SK-N-SH (cell line): ENCODE data around the gene CEBPA. TPM values are rescaled to one million over a fixed set of nuclear protein-coding genes. Genes with fewer than 3 reads are reported as not detected.

Experiments
- CTCF ChIA-PET: fragments of 300-600, 350-600 bp; formaldehyde crosslinking; extraction: SDS; loops from one replicate; lab custom pipeline; 2021; lab: Yijun Ruan, JAX
- POLR2A ChIA-PET: fragments of 350-600 bp; sonication (Branson Sonifier 250); formaldehyde crosslinking; extraction: SDS; loops from one replicate; lab custom pipeline; 2020; ENCODE audit warnings: antibody characterized with exemption, inconsistent platforms; lab: Yijun Ruan, JAX
- DNase-seq: peaks from one replicate; pipeline ENCODE4 v3.0.0; 2012
- H2AFZ ChIP-seq: fragments of 200-600 bp; sonication (generic); 2 replicates; pipeline ENCODE4 v1.8.1; 2016; ENCODE audit warnings: antibody characterized with exemption, mild to moderate bottlenecking, low read depth
- H3F3A ChIP-seq: fragments of 200-600 bp; sonication (generic); replicated peaks from 2 replicates; pipeline ENCODE3; 2016; ENCODE audit warnings: antibody characterized with exemption, mild to moderate bottlenecking; ENCODE audit not compliant: insufficient read depth
- H3K27ac ChIP-seq, 2 experiments: fragments of 200-500 bp in 1 of 2; fragments of 200-600 bp in 1 of 2; sonication (Bioruptor generic) in 1 of 2; sonication (generic), shearing (Covaris generic) in 1 of 2; 2 replicates each; pipeline versions ENCODE4 v1.5.1 to v1.6.1; 2014 to 2016; ENCODE audit warnings: low read depth in 2 of 2, inconsistent platforms in 1 of 2, low read length in 1 of 2, mild to moderate bottlenecking in 1 of 2, mixed read lengths in 1 of 2
- H3K27me3 ChIP-seq: fragments of 200-600 bp; sonication (generic), shearing (Covaris generic); 2 replicates; pipeline ENCODE4 v1.6.1; 2016; ENCODE audit warnings: mixed run types; ENCODE audit not compliant: insufficient read depth
- H3K36me3 ChIP-seq, 2 experiments: fragments of 200-500 bp in 1 of 2; fragments of 200-600 bp in 1 of 2; sonication (Bioruptor generic) in 1 of 2; sonication (generic) in 1 of 2; replicated peaks in 1 of 2; 2 replicates each; pipeline versions ENCODE3 to v1.5.1; 2014 to 2016; ENCODE audit warnings: low read length in 1 of 2, mild to moderate bottlenecking in 1 of 2; ENCODE audit not compliant: insufficient read depth in 2 of 2, control insufficient read depth in 1 of 2
- H3K4me1 ChIP-seq, 2 experiments: fragments of 200-500 bp in 1 of 2; fragments of 200-600 bp in 1 of 2; sonication (Bioruptor generic) in 1 of 2; sonication (generic), shearing (Covaris generic) in 1 of 2; 2 replicates each; pipeline versions ENCODE4 v1.5.1 to v1.6.1; 2014 to 2016; ENCODE audit warnings: low read depth in 1 of 2, low read length in 1 of 2, mixed run types in 1 of 2; ENCODE audit not compliant: insufficient read depth in 2 of 2, control insufficient read depth in 1 of 2
- H3K4me2 ChIP-seq: fragments of 200-600 bp; sonication (generic), shearing (Covaris generic); 2 replicates; pipeline ENCODE4 v1.6.1; 2017; ENCODE audit warnings: mixed run types
- H3K4me3 ChIP-seq, 2 experiments: fragments of 200-500 bp in 1 of 2; fragments of 200-600 bp in 1 of 2; sonication (Bioruptor generic) in 1 of 2; sonication (generic), shearing (Covaris generic) in 1 of 2; 2 replicates each; pipeline versions ENCODE4 v1.5.1 to v1.8.1; 2014 to 2016; ENCODE audit warnings: low read depth in 2 of 2, inconsistent platforms in 1 of 2, low read length in 1 of 2, mild to moderate bottlenecking in 1 of 2, mixed read lengths in 1 of 2, moderate library complexity in 1 of 2
- H3K79me2 ChIP-seq: fragments of 200-600 bp; sonication (generic); 2 replicates; pipeline ENCODE4 v1.8.1; 2017; ENCODE audit warnings: mild to moderate bottlenecking; ENCODE audit not compliant: insufficient read depth
- H3K9ac ChIP-seq: fragments of 200-600 bp; sonication (generic); 2 replicates; pipeline ENCODE4 v1.6.1; 2017; ENCODE audit warnings: mixed run types
- H3K9me2 ChIP-seq: fragments of 200-600 bp; sonication (generic); 2 replicates; pipeline ENCODE4 v1.6.1; 2017; ENCODE audit warnings: mixed run types
- H3K9me3 ChIP-seq: fragments of 200-600 bp; sonication (generic); 2 replicates; pipeline ENCODE4 v1.6.1; 2017; ENCODE audit warnings: mixed run types, mild to moderate bottlenecking, moderate library complexity
- H4K20me1 ChIP-seq: fragments of 200-600 bp; sonication (generic); 2 replicates; pipeline ENCODE4 v1.6.1; 2017; ENCODE audit warnings: mild to moderate bottlenecking, mixed run types; ENCODE audit not compliant: insufficient read depth
- EP300 ChIP-seq, 2 experiments: IDR thresholded peaks; 2 replicates each; pipeline versions ENCODE4 v1.4.0 to v1.6.1; 2012; ENCODE audit warnings: borderline replicate concordance in 1 of 2, low read depth in 1 of 2, low read length in 1 of 2
- FOXJ3 ChIP-seq: sonication (generic); formaldehyde crosslinking; IDR thresholded peaks from 2 replicates; pipeline ENCODE4 v1.5.1; 2020; ENCODE audit warnings: mild to moderate bottlenecking, missing genetic modification reagents
- FOXM1 ChIP-seq: IDR thresholded peaks from 2 replicates; pipeline ENCODE4 v1.4.0; 2012; ENCODE audit warnings: low read depth, mild to moderate bottlenecking
- GATA2 ChIP-seq: sonication (generic); formaldehyde crosslinking; IDR thresholded peaks from 2 replicates; pipeline ENCODE4 v1.5.0; 2020; ENCODE audit warnings: mild to moderate bottlenecking, missing genetic modification reagents
- JUND ChIP-seq: IDR thresholded peaks from 2 replicates; pipeline ENCODE4 v1.4.0; 2012
- MEF2A ChIP-seq: IDR thresholded peaks from 2 replicates; pipeline ENCODE4 v1.4.0; 2012; ENCODE audit warnings: low read depth, borderline replicate concordance
- NRF1 ChIP-seq: IDR thresholded peaks from 2 replicates; pipeline ENCODE4 v1.6.1; 2012; ENCODE audit warnings: low read depth, mild to moderate bottlenecking, low read length
- POLR2AphosphoS5 ChIP-seq: IDR thresholded peaks from 2 replicates; pipeline ENCODE4 v1.6.1; 2012; ENCODE audit warnings: low read depth, low read length
- RFX5 ChIP-seq: IDR thresholded peaks from 2 replicates; pipeline ENCODE4 v1.6.1; 2012; ENCODE audit warnings: mild to moderate bottlenecking, improper control_type of control experiment, low read length
- RXRA ChIP-seq: IDR thresholded peaks from 2 replicates; pipeline ENCODE4 v1.4.0; 2012; ENCODE audit warnings: low read depth, mild to moderate bottlenecking, borderline replicate concordance
- SIN3A ChIP-seq: IDR thresholded peaks from 2 replicates; pipeline ENCODE4 v1.6.1; 2012; ENCODE audit warnings: low read depth, mild to moderate bottlenecking, low read length, moderate library complexity, borderline replicate concordance
- SMC3 ChIP-seq: IDR thresholded peaks from 2 replicates; pipeline ENCODE4 v1.6.1; 2012; ENCODE audit warnings: low read depth, low read length, improper control_type of control experiment
- WGBS: methylation state at CpG from one replicate; pipeline ENCODE4 v1.1.6; 2017; ENCODE audit warnings: low lambda C conversion rate; 5-methylcytosine and 5-hydroxymethylcytosine counted together
- polyA plus RNA-seq, 3 experiments: library from polyadenylated mRNA; depleted of rRNA; stranded (reverse); fragments of >200 nt; gene quantifications; 2 replicates each; pipeline ENCODE4 v1.2.3, GENCODE V29; 2012
- TF ChIP-seq, protein P1 (sequence below): IDR thresholded peaks from 2 replicates; pipeline ENCODE4; 2012
- TF ChIP-seq, protein P2 (sequence below): IDR thresholded peaks from 2 replicates; pipeline ENCODE4 v1.4.0; 2012; ENCODE audit warnings: low read depth, borderline replicate concordance
- TF ChIP-seq, protein P3 (sequence below): fragments of 150-350 bp; IDR thresholded peaks from 2 replicates; pipeline ENCODE4 v1.6.1; 2016; ENCODE audit warnings: mild to moderate bottlenecking, low read depth, low read length
- TF ChIP-seq, protein P4 (sequence below): fragments of 200-600 bp; sonication (generic); IDR thresholded peaks from 2 replicates; pipeline ENCODE4 v1.6.1; 2017; ENCODE audit warnings: antibody characterized with exemption, mild to moderate bottlenecking, moderate library complexity
- TF ChIP-seq, protein P5 (sequence below): IDR thresholded peaks from 2 replicates; pipeline ENCODE4 v1.4.0; 2012; ENCODE audit warnings: low read depth, borderline replicate concordance

The CEBPA gene
- polyA plus RNA-seq, 1 of the 3 experiments (the other 2 are of a cell fraction) = 0.15 TPM

DNA sequence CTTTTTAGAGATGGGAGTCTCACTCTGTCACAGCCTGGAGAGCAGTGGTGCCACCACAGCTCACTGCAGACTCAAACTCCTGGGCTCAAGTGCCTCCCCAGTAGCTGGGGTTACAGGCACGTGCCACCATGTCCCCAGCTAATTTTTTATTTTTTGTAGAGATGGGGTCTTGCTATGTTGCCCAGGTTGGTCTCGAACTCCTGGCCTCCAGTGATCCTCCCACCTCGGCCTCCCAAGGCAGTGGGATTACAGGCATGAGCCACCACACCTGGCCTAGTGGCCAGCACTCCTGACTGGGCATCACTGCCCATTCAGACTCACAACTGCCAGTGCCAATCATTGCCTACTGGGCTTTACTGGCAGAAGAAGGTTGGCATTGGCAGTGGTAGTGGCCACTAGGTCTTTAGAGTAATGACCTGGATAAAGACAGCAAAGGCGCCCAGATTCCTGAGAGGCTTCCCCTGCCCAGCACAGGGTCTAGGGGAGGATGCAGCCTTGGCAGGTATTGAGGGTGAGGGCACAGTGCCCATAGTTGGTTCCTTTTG is 49.8 kb downstream of the CEBPA start:
- TF ChIP-seq, protein P1, sequence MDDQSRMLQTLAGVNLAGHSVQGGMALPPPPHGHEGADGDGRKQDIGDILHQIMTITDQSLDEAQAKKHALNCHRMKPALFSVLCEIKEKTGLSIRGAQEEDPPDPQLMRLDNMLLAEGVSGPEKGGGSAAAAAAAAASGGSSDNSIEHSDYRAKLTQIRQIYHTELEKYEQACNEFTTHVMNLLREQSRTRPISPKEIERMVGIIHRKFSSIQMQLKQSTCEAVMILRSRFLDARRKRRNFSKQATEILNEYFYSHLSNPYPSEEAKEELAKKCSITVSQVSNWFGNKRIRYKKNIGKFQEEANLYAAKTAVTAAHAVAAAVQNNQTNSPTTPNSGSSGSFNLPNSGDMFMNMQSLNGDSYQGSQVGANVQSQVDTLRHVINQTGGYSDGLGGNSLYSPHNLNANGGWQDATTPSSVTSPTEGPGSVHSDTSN = no peak
- TF ChIP-seq FOXJ3 (CRISPR knock-in tag) = no peak
- TF ChIP-seq SMC3 = no peak
- TF ChIP-seq, protein P2, sequence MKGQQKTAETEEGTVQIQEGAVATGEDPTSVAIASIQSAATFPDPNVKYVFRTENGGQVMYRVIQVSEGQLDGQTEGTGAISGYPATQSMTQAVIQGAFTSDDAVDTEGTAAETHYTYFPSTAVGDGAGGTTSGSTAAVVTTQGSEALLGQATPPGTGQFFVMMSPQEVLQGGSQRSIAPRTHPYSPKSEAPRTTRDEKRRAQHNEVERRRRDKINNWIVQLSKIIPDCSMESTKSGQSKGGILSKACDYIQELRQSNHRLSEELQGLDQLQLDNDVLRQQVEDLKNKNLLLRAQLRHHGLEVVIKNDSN = no peak
- TF ChIP-seq POLR2AphosphoS5 = no peak
- TF ChIP-seq RFX5 = no peak
- TF ChIP-seq, protein P3, sequence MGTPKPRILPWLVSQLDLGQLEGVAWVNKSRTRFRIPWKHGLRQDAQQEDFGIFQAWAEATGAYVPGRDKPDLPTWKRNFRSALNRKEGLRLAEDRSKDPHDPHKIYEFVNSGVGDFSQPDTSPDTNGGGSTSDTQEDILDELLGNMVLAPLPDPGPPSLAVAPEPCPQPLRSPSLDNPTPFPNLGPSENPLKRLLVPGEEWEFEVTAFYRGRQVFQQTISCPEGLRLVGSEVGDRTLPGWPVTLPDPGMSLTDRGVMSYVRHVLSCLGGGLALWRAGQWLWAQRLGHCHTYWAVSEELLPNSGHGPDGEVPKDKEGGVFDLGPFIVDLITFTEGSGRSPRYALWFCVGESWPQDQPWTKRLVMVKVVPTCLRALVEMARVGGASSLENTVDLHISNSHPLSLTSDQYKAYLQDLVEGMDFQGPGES = no peak
- TF ChIP-seq, protein P4, sequence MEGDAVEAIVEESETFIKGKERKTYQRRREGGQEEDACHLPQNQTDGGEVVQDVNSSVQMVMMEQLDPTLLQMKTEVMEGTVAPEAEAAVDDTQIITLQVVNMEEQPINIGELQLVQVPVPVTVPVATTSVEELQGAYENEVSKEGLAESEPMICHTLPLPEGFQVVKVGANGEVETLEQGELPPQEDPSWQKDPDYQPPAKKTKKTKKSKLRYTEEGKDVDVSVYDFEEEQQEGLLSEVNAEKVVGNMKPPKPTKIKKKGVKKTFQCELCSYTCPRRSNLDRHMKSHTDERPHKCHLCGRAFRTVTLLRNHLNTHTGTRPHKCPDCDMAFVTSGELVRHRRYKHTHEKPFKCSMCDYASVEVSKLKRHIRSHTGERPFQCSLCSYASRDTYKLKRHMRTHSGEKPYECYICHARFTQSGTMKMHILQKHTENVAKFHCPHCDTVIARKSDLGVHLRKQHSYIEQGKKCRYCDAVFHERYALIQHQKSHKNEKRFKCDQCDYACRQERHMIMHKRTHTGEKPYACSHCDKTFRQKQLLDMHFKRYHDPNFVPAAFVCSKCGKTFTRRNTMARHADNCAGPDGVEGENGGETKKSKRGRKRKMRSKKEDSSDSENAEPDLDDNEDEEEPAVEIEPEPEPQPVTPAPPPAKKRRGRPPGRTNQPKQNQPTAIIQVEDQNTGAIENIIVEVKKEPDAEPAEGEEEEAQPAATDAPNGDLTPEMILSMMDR = no peak
- no peak for TF ChIP-seq RXRA
- TF ChIP-seq EP300 (IDR thresholded peaks at IDR 0.05; ENCODE audit: borderline replicate concordance in 1 of 2, low read depth in 1 of 2, low read length in 1 of 2) = no peak
- no peak for TF ChIP-seq NRF1
- no peak for TF ChIP-seq GATA2 (CRISPR knock-in tag)
- no peak for TF ChIP-seq FOXM1
- TF ChIP-seq, protein P5, sequence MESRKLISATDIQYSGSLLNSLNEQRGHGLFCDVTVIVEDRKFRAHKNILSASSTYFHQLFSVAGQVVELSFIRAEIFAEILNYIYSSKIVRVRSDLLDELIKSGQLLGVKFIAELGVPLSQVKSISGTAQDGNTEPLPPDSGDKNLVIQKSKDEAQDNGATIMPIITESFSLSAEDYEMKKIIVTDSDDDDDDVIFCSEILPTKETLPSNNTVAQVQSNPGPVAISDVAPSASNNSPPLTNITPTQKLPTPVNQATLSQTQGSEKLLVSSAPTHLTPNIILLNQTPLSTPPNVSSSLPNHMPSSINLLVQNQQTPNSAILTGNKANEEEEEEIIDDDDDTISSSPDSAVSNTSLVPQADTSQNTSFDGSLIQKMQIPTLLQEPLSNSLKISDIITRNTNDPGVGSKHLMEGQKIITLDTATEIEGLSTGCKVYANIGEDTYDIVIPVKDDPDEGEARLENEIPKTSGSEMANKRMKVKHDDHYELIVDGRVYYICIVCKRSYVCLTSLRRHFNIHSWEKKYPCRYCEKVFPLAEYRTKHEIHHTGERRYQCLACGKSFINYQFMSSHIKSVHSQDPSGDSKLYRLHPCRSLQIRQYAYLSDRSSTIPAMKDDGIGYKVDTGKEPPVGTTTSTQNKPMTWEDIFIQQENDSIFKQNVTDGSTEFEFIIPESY = no peak
- TF ChIP-seq JUND = no peak
- TF ChIP-seq MEF2A = no peak
- no peak for TF ChIP-seq SIN3A
- POLR2A ChIA-PET = no interaction called here

More for the DNA sequence above, 49.8 kb downstream of the CEBPA start:
- Histone ChIP-seq H3K79me2 (no peaks in the 10 kb centered on the region), H3K27ac (no peak overlapping the region), H3K4me1 (no peaks in the 10 kb centered on the region; a peak in 1 of 4 replicates), H3K9me3 (no peaks in the 10 kb centered on the region), H3K9me2 (no peaks in the 10 kb centered on the region), H3K27me3 (no peaks in the 10 kb centered on the region), H3K9ac (no peak overlapping the region), H3K36me3 (no peaks in the 10 kb centered on the region), H3F3A (peaks cover 3% of the 10 kb centered on the region), H3K4me2 (no peak overlapping the region), H4K20me1 (no peaks in the 10 kb centered on the region), H3K4me3 (no peak overlapping the region), H2AFZ (no peak overlapping the region)
- CTCF ChIA-PET = interaction anchor here (1.8 kb wide), 1 partner anchor 10 kb away, joined by 5 read pairs; no protein-coding TSS in a partner anchor
- WGBS = 34% methylated on average over 4 of the region's 4 CpGs
- DNase-seq = no peak
